Measurements from ENCODE around the gene MAPK4.

DNA sequence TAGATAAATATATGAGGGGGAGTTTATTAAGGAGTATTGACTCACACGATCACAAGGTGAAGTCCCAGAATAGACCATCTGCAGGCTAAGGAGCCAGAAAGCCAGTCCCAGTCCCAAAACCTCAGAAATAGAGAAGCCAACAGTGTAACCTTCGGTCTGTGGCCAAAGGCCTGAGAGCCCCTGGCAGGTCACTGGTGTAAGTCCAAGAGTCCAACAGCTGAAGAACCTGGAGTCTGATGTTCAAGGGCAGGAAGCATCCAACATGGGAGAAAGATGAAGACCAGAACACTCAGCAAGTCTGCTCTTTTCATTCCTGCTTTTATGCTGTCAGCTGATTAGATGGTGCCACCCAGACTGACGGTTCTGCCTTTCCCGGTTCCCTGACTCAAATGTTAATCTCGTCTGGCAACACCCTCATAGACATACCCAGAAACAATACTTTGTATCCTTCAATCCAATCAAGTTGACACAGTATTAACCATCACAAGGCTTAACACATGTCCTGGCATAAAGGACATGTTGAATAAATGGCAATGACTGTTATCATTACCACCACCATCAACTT is 56.7 kb downstream of the MAPK4 start:
- TF ChIP-seq CTCF (IDR thresholded peaks at IDR 0.05) (no peak), EP300 (IDR thresholded peaks at IDR 0.05) (no peak), POLR2A (IDR thresholded peaks at IDR 0.05) (no peak)

Data from upper lobe of left lung (tissue), 4 donors.